ENCODE data around the gene CTNNBL1. TPM values are rescaled to one million over a fixed set of nuclear protein-coding genes. Genes with fewer than 3 reads are reported as not detected.

The CTNNBL1 gene
- total RNA-seq, 4 donors from 2014 or later = 15.3 to 31.5 (median 27.2) TPM

DNA sequence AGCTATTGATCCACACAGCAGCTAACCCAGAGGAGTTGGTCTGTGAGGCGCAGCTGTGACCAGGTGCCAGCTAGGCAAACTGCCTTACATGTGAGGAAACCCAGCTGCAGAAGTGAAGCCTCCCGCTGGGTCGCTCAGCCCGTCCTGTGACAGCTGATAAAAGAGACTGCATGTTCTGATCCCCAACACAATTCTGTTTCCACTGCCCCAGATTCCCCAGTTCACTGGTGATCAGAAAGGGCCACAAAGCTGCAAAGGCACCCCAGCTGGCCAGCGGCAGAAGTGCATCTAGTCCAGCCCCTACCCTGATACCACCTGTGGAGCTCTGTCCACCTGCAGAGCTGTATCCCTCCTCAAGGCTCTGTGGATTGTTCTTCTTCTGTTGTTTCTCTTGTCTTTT, 64.5 kb downstream of the CTNNBL1 start:
- Histone ChIP-seq H3K9me3 (no peaks in the 10 kb centered on the region), H3K27ac (no peak overlapping the region), H3K27me3 (no peaks in the 10 kb centered on the region), H3K4me1 (no peaks in the 10 kb centered on the region), H3K4me3 (no peak overlapping the region), H3K36me3 (peaks cover 0 to 54% (median 0%) of the 10 kb centered on the region in 3 donors)
- intact Hi-C loops (cut with DNase I) = no loop called here
- TF ChIP-seq, protein P1, sequence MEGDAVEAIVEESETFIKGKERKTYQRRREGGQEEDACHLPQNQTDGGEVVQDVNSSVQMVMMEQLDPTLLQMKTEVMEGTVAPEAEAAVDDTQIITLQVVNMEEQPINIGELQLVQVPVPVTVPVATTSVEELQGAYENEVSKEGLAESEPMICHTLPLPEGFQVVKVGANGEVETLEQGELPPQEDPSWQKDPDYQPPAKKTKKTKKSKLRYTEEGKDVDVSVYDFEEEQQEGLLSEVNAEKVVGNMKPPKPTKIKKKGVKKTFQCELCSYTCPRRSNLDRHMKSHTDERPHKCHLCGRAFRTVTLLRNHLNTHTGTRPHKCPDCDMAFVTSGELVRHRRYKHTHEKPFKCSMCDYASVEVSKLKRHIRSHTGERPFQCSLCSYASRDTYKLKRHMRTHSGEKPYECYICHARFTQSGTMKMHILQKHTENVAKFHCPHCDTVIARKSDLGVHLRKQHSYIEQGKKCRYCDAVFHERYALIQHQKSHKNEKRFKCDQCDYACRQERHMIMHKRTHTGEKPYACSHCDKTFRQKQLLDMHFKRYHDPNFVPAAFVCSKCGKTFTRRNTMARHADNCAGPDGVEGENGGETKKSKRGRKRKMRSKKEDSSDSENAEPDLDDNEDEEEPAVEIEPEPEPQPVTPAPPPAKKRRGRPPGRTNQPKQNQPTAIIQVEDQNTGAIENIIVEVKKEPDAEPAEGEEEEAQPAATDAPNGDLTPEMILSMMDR (IDR thresholded peaks at IDR 0.05) = peak in 2 of 6 experiments; percentile 8 to 23
- TF ChIP-seq POLR2A (IDR thresholded peaks at IDR 0.05) = no peak
- DNase-seq = no peak
- WGBS, 2 donors = 84 to 92% methylated on average over 4 to 5 of the region's 5 CpGs

DNA sequence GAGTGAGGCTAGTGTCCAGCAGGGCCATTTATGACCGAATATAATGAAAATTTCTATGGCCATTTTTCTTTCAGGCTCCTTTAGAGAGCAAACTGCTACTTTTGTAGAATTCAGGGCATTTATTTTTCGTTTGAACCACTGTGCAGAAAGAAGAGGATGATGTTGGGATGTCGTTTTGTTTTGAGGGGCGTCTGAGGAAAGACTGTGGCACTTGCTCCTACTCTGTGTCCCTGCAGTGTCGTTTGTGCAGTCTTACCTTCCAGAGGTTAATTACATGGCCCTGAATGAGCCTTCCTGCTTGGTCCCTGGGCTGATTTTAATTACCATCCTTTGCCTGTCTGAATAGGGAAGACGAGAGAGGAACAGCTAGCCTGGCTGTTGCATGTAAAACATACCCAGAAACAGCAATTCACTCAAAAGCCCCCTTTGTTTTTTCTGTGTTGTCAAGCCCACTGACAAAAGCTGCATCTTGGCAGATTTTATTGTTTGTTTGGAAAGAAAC, 65.3 kb downstream of the CTNNBL1 start:
- Histone ChIP-seq H3K27ac (no peak overlapping the region), H3K27me3 (no peaks in the 10 kb centered on the region), H3K36me3 (peaks cover 0 to 60% (median 0%) of the 10 kb centered on the region in 3 donors), H3K4me3 (no peak overlapping the region), H3K9me3 (no peaks in the 10 kb centered on the region), H3K4me1 (no peaks in the 10 kb centered on the region)
- TF ChIP-seq POLR2A (IDR thresholded peaks at IDR 0.05) = no peak
- TF ChIP-seq, protein P1 (IDR thresholded peaks at IDR 0.05) = no peak
- no peak for DNase-seq
- WGBS, 2 donors = 81 to 89% methylated on average over 4 to 6 of the region's 6 CpGs
- intact Hi-C loops (cut with DNase I) = no loop called here

DNA sequence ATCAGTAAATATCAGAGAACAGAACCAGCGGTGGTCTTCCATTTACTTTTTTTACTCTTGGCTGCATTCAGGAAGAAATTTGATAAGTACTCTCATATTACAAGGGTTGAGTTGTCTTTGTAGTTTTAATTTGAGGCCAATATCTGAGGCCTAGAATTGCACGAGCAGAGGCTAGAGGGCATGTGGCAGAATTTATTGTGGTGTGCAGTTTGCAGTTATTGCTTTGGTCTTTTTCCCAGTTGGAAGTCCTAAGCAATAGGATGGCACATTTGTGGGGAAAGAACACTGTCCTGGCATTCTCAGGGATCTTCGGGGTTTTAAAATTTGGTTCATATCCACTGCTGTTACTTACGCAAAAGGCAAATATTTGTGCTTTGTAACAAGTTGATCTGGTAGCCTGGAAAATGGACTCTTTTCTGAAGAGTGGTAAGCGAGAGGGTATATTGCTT, 66.0 kb downstream of the CTNNBL1 start:
- no peak for TF ChIP-seq POLR2A (IDR thresholded peaks at IDR 0.05)
- TF ChIP-seq, protein P1 (IDR thresholded peaks at IDR 0.05) = no peak
- intact Hi-C loops (cut with DNase I) = no loop called here
- no peaks in the 10 kb centered on the region for H3K27me3 ChIP-seq
- no peak for DNase-seq
- WGBS, 2 donors = 92 to 93% methylated on average over 5 of the region's 5 CpGs
- no peaks in the 10 kb centered on the region for H3K9me3 ChIP-seq
- peaks cover 0 to 66% (median 0%) of the 10 kb centered on the region in 3 donors for H3K36me3 ChIP-seq
- no peaks in the 10 kb centered on the region for H3K4me1 ChIP-seq
- H3K4me3 ChIP-seq = no peak overlapping the region
- no peak overlapping the region for H3K27ac ChIP-seq

DNA sequence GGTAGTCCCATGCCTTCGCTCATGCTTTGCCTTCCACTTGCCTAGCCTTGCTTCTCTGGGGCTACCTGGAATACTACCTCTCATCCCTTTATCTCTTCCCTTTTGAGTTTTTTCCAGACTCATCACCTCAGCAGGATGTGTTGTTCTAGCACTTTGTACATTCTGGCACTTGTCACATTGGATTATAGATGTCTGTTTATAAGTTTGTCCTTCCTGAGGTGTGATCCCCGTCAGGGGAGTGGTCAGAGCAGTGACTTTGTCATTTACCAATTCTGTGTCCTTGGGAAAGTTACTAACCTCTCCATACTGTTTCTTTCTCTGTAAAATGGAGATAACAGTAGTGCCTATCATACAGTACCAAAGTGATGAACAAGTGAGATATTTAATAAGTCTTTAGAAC, 66.5 kb downstream of the CTNNBL1 start:
- WGBS, 2 donors = 88 to 93% methylated on average over 2 of the region's 2 CpGs
- peaks cover 0 to 71% (median 0%) of the 10 kb centered on the region in 3 donors for H3K36me3 ChIP-seq

DNA sequence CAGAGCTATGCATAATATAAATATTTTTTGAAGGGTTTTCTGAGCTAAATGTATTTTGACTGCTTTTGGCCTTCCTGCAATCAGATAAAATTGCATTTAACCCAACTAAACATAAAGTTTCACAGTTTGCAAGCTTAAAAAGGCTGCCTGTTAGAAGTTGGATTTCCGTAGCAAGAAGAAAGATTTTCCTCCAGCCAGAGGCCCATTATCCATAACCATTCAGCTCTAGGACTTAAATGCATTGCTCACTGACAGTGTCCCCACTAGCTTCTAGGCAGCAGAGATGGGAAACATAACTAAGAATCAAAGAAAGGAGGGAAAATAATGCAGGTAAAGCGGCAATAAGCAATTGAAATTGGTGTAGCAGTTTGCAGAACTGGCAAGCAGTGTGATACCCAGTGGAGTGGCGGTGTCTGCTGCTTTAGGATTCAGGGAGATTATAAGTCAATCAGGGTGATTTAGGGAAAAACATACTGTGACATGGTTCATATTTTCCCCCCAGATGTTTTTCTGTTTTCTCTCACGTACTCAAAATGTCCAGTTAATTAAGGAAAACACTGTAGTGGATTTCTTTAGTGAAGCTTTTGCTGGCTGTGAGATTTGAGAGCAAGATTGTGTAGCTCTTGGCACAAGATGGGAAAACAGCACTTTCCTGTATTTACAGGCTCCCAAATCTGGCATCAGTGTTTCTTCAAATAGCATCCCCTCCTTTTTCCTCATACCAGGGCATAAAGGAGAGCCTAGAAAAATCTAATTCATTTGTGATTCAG, 69.1 kb downstream of the CTNNBL1 start:
- H3K36me3 ChIP-seq = peaks cover 0 to 79% (median 0%) of the 10 kb centered on the region in 3 donors
- WGBS, 2 donors = 88 to 91% methylated on average over 4 of the region's 4 CpGs

More for the DNA sequence above, 66.5 kb downstream of the CTNNBL1 start:
- Histone ChIP-seq H3K9me3 (no peaks in the 10 kb centered on the region), H3K4me1 (no peaks in the 10 kb centered on the region), H3K27me3 (no peaks in the 10 kb centered on the region), H3K27ac (no peak overlapping the region), H3K4me3 (no peak overlapping the region)
- intact Hi-C loops (cut with DNase I) = no loop called here
- no peak for TF ChIP-seq POLR2A (IDR thresholded peaks at IDR 0.05)
- TF ChIP-seq, protein P1 (IDR thresholded peaks at IDR 0.05) = no peak
- DNase-seq = no peak

More for the DNA sequence above, 69.1 kb downstream of the CTNNBL1 start:
- Histone ChIP-seq H3K27me3 (no peaks in the 10 kb centered on the region), H3K27ac (no peak overlapping the region), H3K4me3 (no peak overlapping the region), H3K9me3 (no peaks in the 10 kb centered on the region), H3K4me1 (no peaks in the 10 kb centered on the region)
- no peak for DNase-seq
- intact Hi-C loops (cut with DNase I) = no loop called here
- TF ChIP-seq, protein P1 (IDR thresholded peaks at IDR 0.05) = no peak
- TF ChIP-seq POLR2A (IDR thresholded peaks at IDR 0.05) = no peak
